Ectodermal cell (in vitro differentiated cells): ENCODE results near the gene CDIPT.

Experiments used
- H3K27ac ChIP-seq: 2 replicates; pipeline ENCODE4 v1.7.0; 2013; ENCODE audit warnings: mild to moderate bottlenecking, low read depth, low read length; ENCODE audit not compliant: insufficient read depth, poor library complexity, severe bottlenecking
- H3K27me3 ChIP-seq: 2 replicates; pipeline ENCODE4 v1.7.0; 2013; ENCODE audit warnings: mild to moderate bottlenecking, low read length; ENCODE audit not compliant: insufficient read depth, control insufficient read depth, poor library complexity, severe bottlenecking
- H3K36me3 ChIP-seq: one replicate; pipeline ENCODE4 v1.7.0; 2013; ENCODE audit warnings: low read length; ENCODE audit not compliant: control insufficient read depth, insufficient read depth
- H3K4me1 ChIP-seq: one replicate; pipeline ENCODE4 v1.7.0; 2013; ENCODE audit warnings: low read length; ENCODE audit not compliant: control insufficient read depth, insufficient read depth
- H3K4me3 ChIP-seq: 2 replicates; pipeline ENCODE4 v1.7.0; 2013; ENCODE audit warnings: low read depth, low read length, control low read depth; ENCODE audit not compliant: insufficient read depth
- H3K9me3 ChIP-seq: 2 replicates; pipeline ENCODE4 v1.7.0; 2013; ENCODE audit warnings: mild to moderate bottlenecking, low read length, moderate library complexity; ENCODE audit not compliant: control insufficient read depth
- WGBS, 2 experiments: methylation state at CpG; one replicate each; pipeline ENCODE4 v1.1.7; 2013; ENCODE audit warnings: missing lambda C conversion rate in 2 of 2; 5-methylcytosine and 5-hydroxymethylcytosine counted together

The CDIPT gene

GRCh38 chr16:29812754-29813643 lies 50.0 kb downstream of the CDIPT start:
- Histone ChIP-seq H3K27me3 (no peaks in the 10 kb centered on the region), H3K9me3 (no peaks in the 10 kb centered on the region), H3K27ac (no peak overlapping the region), H3K4me1 (peaks cover 52% of the 10 kb centered on the region), H3K36me3 (peaks cover 9% of the 10 kb centered on the region), H3K4me3 (peak overlapping the region; percentile 90)
- 55 to 56% methylated on average over 8 to 9 of the region's 9 CpGs for WGBS, 2 experiments

- no peaks in the 10 kb centered on the region for H3K9me3 ChIP-seq
- no peaks in the 10 kb centered on the region for H3K27me3 ChIP-seq
- H3K4me3 ChIP-seq = peak within 1 kb of the TSS; percentile 90
- H3K27ac ChIP-seq = peak within 1 kb of the TSS; percentile 96
- WGBS, 2 experiments = 0 to 1% methylated on average over 69 of the region's 69 CpGs
- peaks cover 47% of the 10 kb centered on the region for H3K4me1 ChIP-seq
- peaks cover 6% of the 10 kb centered on the region for H3K36me3 ChIP-seq
These were observed 50.9 kb downstream of the CDIPT start, which contains the start of gene PRRT2 for GRCh38 chr16:29811896-29812665. PRRT2 (plus strand) TSS chr16:29812193; CDS start chr16:29813055, 862 bp downstream.

- Histone ChIP-seq H3K9me3 (no peaks in the 10 kb centered on the region), H3K27me3 (no peaks in the 10 kb centered on the region), H3K4me3 (peak overlapping the region; percentile 90), H3K4me1 (peaks cover 43% of the 10 kb centered on the region), H3K27ac (peak overlapping the region; percentile 96), H3K36me3 (peaks cover 6% of the 10 kb centered on the region)
- WGBS, 2 experiments = 0% methylated on average over 31 of the region's 31 CpGs
These were observed 51.7 kb downstream of the CDIPT start for GRCh38 chr16:29811170-29811895.

- WGBS, 2 experiments = 8 to 10% methylated on average over 9 of the region's 9 CpGs
- Histone ChIP-seq H3K4me3 (peak overlapping the region; percentile 90), H3K4me1 (peaks cover 43% of the 10 kb centered on the region)
These were observed 52.3 kb downstream of the CDIPT start for GRCh38 chr16:29810699-29811169.

GRCh38 chr16:29809850-29810698 lies 53.0 kb downstream of the CDIPT start:
- peak overlapping the region; percentile 20 for H3K4me3 ChIP-seq
- 51 to 54% methylated on average over 22 to 23 of the region's 23 CpGs for WGBS, 2 experiments
- H3K4me1 ChIP-seq = peaks cover 43% of the 10 kb centered on the region
- H3K27ac ChIP-seq = peak overlapping the region; percentile 96
- no peaks in the 10 kb centered on the region for H3K27me3 ChIP-seq
- H3K36me3 ChIP-seq = peaks cover 6% of the 10 kb centered on the region
- no peaks in the 10 kb centered on the region for H3K9me3 ChIP-seq

More at GRCh38 chr16:29810699-29811169, 52.3 kb downstream of the CDIPT start:
- Histone ChIP-seq H3K27me3 (no peaks in the 10 kb centered on the region), H3K9me3 (no peaks in the 10 kb centered on the region), H3K27ac (peak overlapping the region; percentile 96), H3K36me3 (peaks cover 6% of the 10 kb centered on the region)

- Histone ChIP-seq H3K27me3 (no peaks in the 10 kb centered on the region), H3K27ac (no peak overlapping the region), H3K9me3 (no peaks in the 10 kb centered on the region), H3K4me3 (peak overlapping the region; percentile 20), H3K36me3 (peaks cover 6% of the 10 kb centered on the region), H3K4me1 (peaks cover 46% of the 10 kb centered on the region)
- 86 to 87% methylated on average over 31 of the region's 31 CpGs for WGBS, 2 experiments
These were observed 53.8 kb downstream of the CDIPT start for GRCh38 chr16:29809031-29809747.
